ENCODE measurements around the gene TTC5. TPM values are rescaled to one million over a fixed set of nuclear protein-coding genes. Genes with fewer than 3 reads are reported as not detected.

Gene TTC5
- total RNA-seq (2022) (18.4 and 22.9 TPM in 2 replicates), Bru-seq, nascent RNA (percentile 66 among the genes with signal in this experiment), BruChase-seq, experiment 1, labeled RNA remaining after a 6-hour chase (percentile 72 among the genes with signal in this experiment), BruChase-seq, experiment 2, labeled RNA remaining after a 2-hour chase (percentile 62 among the genes with signal in this experiment)
- long read RNA-seq, full-length matches to known transcripts = 62 of 69 reads
- long read RNA-seq, partial matches to known transcripts = 2 of 69 reads
- long read RNA-seq, other reads (novel, unspliced or antisense) = 5 of 69 reads

- H3K27me3 Mint-ChIP-seq (ENCODE audit: insufficient read depth, unreplicated experiment) = no peaks in the 10 kb centered on the region
- peak; percentile 84 for DNase-seq (ENCODE audit: unreplicated experiment)
- POLR2A ChIA-PET = interaction anchor here (0.7 to 1.5 kb wide), 2 partner anchors 38 to 378 kb away, joined by 3 read pairs; partner anchors contain the start of gene PARP2
- H3K36me3 Mint-ChIP-seq (ENCODE audit: insufficient read depth, unreplicated experiment) = peaks cover 24% of the 10 kb centered on the region
- peak within 1 kb of the TSS; percentile 98 for H3K4me3 Mint-ChIP-seq (ENCODE audit: unreplicated experiment)
- H3K27ac Mint-ChIP-seq (ENCODE audit: low read depth, unreplicated experiment) = peak within 1 kb of the TSS; percentile 92
- TSS peak; percentile 64 for BruUV-seq (replicated peaks)
- CTCF ChIA-PET = interaction anchor here (0.6 to 3.7 kb wide), 14 partner anchors 9 to 1058 kb away, joined by 3 to 25 read pairs (median 4); partner anchors contain the start of gene TMEM253
- TF ChIP-seq, protein P1, sequence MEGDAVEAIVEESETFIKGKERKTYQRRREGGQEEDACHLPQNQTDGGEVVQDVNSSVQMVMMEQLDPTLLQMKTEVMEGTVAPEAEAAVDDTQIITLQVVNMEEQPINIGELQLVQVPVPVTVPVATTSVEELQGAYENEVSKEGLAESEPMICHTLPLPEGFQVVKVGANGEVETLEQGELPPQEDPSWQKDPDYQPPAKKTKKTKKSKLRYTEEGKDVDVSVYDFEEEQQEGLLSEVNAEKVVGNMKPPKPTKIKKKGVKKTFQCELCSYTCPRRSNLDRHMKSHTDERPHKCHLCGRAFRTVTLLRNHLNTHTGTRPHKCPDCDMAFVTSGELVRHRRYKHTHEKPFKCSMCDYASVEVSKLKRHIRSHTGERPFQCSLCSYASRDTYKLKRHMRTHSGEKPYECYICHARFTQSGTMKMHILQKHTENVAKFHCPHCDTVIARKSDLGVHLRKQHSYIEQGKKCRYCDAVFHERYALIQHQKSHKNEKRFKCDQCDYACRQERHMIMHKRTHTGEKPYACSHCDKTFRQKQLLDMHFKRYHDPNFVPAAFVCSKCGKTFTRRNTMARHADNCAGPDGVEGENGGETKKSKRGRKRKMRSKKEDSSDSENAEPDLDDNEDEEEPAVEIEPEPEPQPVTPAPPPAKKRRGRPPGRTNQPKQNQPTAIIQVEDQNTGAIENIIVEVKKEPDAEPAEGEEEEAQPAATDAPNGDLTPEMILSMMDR (IDR thresholded peaks at IDR 0.05; ENCODE audit: unreplicated experiment) = peak; percentile 79
- intact Hi-C loops (cut with micrococcal nuclease) = no loop called here
- H3K9me3 Mint-ChIP-seq (ENCODE audit: unreplicated experiment) = no peaks in the 10 kb centered on the region
- peaks cover 16% of the 10 kb centered on the region for H3K4me1 Mint-ChIP-seq (ENCODE audit: insufficient read depth, unreplicated experiment)
These were observed at the start of gene TTC5 for GRCh38 chr14:20305265-20306078. TSS of gene TTC5 (minus strand) at chr14:20305951. CDS start at chr14:20305937, 14 bp downstream.

GRCh38 chr14:20350860-20351259 lies 45.1 kb upstream of the TTC5 start:
- BruUV-seq (replicated peaks) = no TSS peak
- no peak overlapping the region for H3K4me3 Mint-ChIP-seq (ENCODE audit: unreplicated experiment)
- H3K36me3 Mint-ChIP-seq (ENCODE audit: insufficient read depth, unreplicated experiment) = peaks cover 96% of the 10 kb centered on the region
- no peaks in the 10 kb centered on the region for H3K9me3 Mint-ChIP-seq (ENCODE audit: unreplicated experiment)
- POLR2A ChIA-PET = no interaction called here
- no peak for DNase-seq (ENCODE audit: unreplicated experiment)
- no peak overlapping the region for H3K27ac Mint-ChIP-seq (ENCODE audit: low read depth, unreplicated experiment)
- no peaks in the 10 kb centered on the region for H3K27me3 Mint-ChIP-seq (ENCODE audit: insufficient read depth, unreplicated experiment)
- CTCF ChIA-PET = interaction anchor here (0.6 to 4.9 kb wide), 8 partner anchors 17 to 230 kb away, joined by 3 to 23 read pairs (median 4); no protein-coding TSS in a partner anchor
- intact Hi-C loops (cut with micrococcal nuclease) = no loop called here
- H3K4me1 Mint-ChIP-seq (ENCODE audit: insufficient read depth, unreplicated experiment) = no peaks in the 10 kb centered on the region
- TF ChIP-seq, protein P1 (IDR thresholded peaks at IDR 0.05; ENCODE audit: unreplicated experiment) = no peak

DNA sequence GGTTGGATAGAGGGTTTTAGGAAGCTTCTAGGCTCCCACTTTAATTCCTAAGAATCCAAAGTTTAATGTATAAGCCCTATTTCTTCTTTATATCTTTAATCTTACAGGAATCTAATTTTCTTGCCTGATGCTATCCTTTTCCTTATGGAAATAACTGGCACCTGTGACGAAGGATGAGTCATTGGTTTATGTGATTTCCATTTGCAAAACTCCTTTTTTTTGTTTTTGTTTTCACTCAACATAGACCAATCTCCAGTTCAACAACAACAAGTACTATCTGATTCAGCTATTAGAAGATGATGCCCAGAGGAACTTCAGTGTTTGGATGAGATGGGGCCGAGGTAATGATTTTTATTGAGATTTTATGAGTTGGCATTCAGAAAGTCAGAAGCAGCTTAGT lies 44.5 kb upstream of the TTC5 start:
- ChIA-PET CTCF (interaction anchor here (0.7 to 4.9 kb wide), 7 partner anchors 17 to 621 kb away, joined by 3 to 23 read pairs (median 4); no protein-coding TSS in a partner anchor), POLR2A (interaction anchor here (0.8 to 1.1 kb wide), 2 partner anchors 18 to 263 kb away, joined by 4 to 6 read pairs; partner anchors contain the start of gene CCNB1IP1)
- peak; percentile 22 for DNase-seq (ENCODE audit: unreplicated experiment)
- Mint-ChIP-seq H3K27ac (ENCODE audit: low read depth, unreplicated experiment) (no peak overlapping the region), H3K4me1 (ENCODE audit: insufficient read depth, unreplicated experiment) (no peaks in the 10 kb centered on the region), H3K27me3 (ENCODE audit: insufficient read depth, unreplicated experiment) (no peaks in the 10 kb centered on the region), H3K36me3 (ENCODE audit: insufficient read depth, unreplicated experiment) (peaks cover 97% of the 10 kb centered on the region), H3K4me3 (ENCODE audit: unreplicated experiment) (no peak overlapping the region), H3K9me3 (ENCODE audit: unreplicated experiment) (no peaks in the 10 kb centered on the region)
- TF ChIP-seq, protein P1 (IDR thresholded peaks at IDR 0.05; ENCODE audit: unreplicated experiment) = no peak
- BruUV-seq (replicated peaks) = no TSS peak
- intact Hi-C loops (cut with micrococcal nuclease) = no loop called here

DNA sequence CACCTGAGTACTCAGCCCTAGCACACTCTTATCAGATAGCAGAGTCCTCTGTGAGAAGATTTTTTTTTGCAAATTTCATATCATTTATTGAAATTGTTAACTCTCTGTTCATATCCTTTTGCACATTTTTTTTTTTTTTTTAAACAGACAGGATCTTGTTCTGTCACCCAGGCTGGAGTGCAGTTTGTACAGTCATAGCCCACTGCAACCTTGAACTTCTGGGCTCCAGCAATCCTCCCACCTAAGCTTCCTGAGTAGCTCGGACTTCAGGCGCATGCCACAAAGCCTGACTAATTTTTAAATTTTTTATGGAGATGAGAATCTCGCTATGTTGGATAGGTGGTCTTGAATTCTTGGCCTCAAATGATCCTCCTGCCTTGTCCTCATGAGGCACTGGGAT lies 42.0 kb upstream of the TTC5 start:
- CTCF ChIA-PET = interaction anchor here (0.7 to 1.4 kb wide), 2 partner anchors 20 to 262 kb away, joined by 3 read pairs; no protein-coding TSS in a partner anchor
- intact Hi-C loops (cut with micrococcal nuclease) = no loop called here

More for the DNA sequence above, 42.0 kb upstream of the TTC5 start:
- peaks cover 79% of the 10 kb centered on the region for H3K36me3 Mint-ChIP-seq (ENCODE audit: insufficient read depth, unreplicated experiment)
- no peak overlapping the region for H3K4me3 Mint-ChIP-seq (ENCODE audit: unreplicated experiment)
- POLR2A ChIA-PET = interaction anchor here (1.0 kb wide), 1 partner anchor 15 kb away, joined by 3 read pairs; no protein-coding TSS in a partner anchor
- no peaks in the 10 kb centered on the region for H3K9me3 Mint-ChIP-seq (ENCODE audit: unreplicated experiment)
- peaks cover 7% of the 10 kb centered on the region for H3K4me1 Mint-ChIP-seq (ENCODE audit: insufficient read depth, unreplicated experiment)
- no peak for DNase-seq (ENCODE audit: unreplicated experiment)
- no peak overlapping the region for H3K27ac Mint-ChIP-seq (ENCODE audit: low read depth, unreplicated experiment)
- TF ChIP-seq, protein P1 (IDR thresholded peaks at IDR 0.05; ENCODE audit: unreplicated experiment) = no peak
- H3K27me3 Mint-ChIP-seq (ENCODE audit: insufficient read depth, unreplicated experiment) = no peaks in the 10 kb centered on the region
- BruUV-seq (replicated peaks) = no TSS peak

Data from MCF 10A (cell line).